Neural cell (in vitro differentiated cells): ENCODE measurements around the gene GBX2. TPM values are rescaled to one million over a fixed set of nuclear protein-coding genes. Genes with fewer than 3 reads are reported as not detected.

ENCODE experiments used
- H2AFZ ChIP-seq: fragments of 200-600, 300-800 bp; sonication (generic), shearing (Covaris generic); 2 replicates; pipeline ENCODE4 v1.6.0; 2014; ENCODE audit warnings: low read depth, mild to moderate bottlenecking, antibody characterized with exemption, low read length, moderate library complexity
- H3F3A ChIP-seq: fragments of 200-600 bp; shearing (Covaris generic); 2 replicates; pipeline ENCODE4 v1.6.1; 2016; ENCODE audit warnings: mild to moderate bottlenecking, moderate library complexity, mixed read lengths, antibody characterized with exemption, low read length; ENCODE audit not compliant: insufficient read depth, poor library complexity, severe bottlenecking
- H3K27ac ChIP-seq: fragments of 200-600, 300-800 bp; sonication (generic), shearing (Covaris generic); 2 replicates; pipeline ENCODE4 v1.5.1; 2014; ENCODE audit warnings: mild to moderate bottlenecking, low read length, moderate library complexity
- H3K27me3 ChIP-seq: fragments of 300-800, 200-600 bp; sonication (generic), shearing (Covaris generic); 2 replicates; pipeline ENCODE4 v1.6.0; 2014; ENCODE audit warnings: mild to moderate bottlenecking, low read depth, low read length, moderate library complexity; ENCODE audit not compliant: insufficient read depth
- H3K36me3 ChIP-seq: fragments of 300-800, 200-600 bp; sonication (generic), shearing (Covaris generic); 2 replicates; pipeline ENCODE4 v1.5.1; 2014; ENCODE audit warnings: mild to moderate bottlenecking, antibody characterized with exemption, low read length, moderate library complexity; ENCODE audit not compliant: insufficient read depth
- H3K4me2 ChIP-seq: fragments of 300-800, 200-600 bp; sonication (generic), shearing (Covaris generic); 2 replicates; pipeline ENCODE4 v1.6.0; 2014; ENCODE audit warnings: mild to moderate bottlenecking, low read length
- H3K4me3 ChIP-seq: fragments of 300-800, 200-600 bp; sonication (generic), shearing (Covaris generic); 2 replicates; pipeline ENCODE4 v1.5.1; 2014; ENCODE audit warnings: mild to moderate bottlenecking, low read length, moderate library complexity
- H3K79me2 ChIP-seq: fragments of 200-600 bp; shearing (Covaris generic); replicated peaks from 2 replicates; pipeline ENCODE4 v1.6.0; 2014; ENCODE audit warnings: mild to moderate bottlenecking, low read length, moderate library complexity; ENCODE audit not compliant: insufficient read depth
- H3K9ac ChIP-seq: fragments of 300-800, 200-600 bp; sonication (generic), shearing (Covaris generic); 2 replicates; pipeline ENCODE4 v1.6.1; 2016; ENCODE audit warnings: mild to moderate bottlenecking, low read length, mixed read lengths
- H3K9me2 ChIP-seq: fragments of 200-600 bp; shearing (Covaris generic); 2 replicates; pipeline ENCODE4 v1.6.1; 2016; ENCODE audit warnings: mild to moderate bottlenecking, low read length, mixed read lengths; ENCODE audit not compliant: insufficient read depth
- H3K9me3 ChIP-seq: fragments of 200-600, 300-800 bp; sonication (generic), shearing (Covaris generic); 2 replicates; pipeline ENCODE4 v1.6.1; 2016; ENCODE audit warnings: mild to moderate bottlenecking, mixed run types, low read length, moderate library complexity, mixed read lengths
- H4K20me1 ChIP-seq: fragments of 200-600 bp; shearing (Covaris generic); 2 replicates; pipeline ENCODE4 v1.6.1; 2016; ENCODE audit warnings: mild to moderate bottlenecking, mixed run types; ENCODE audit not compliant: insufficient read depth
- EP300 ChIP-seq: fragments of 450-650 bp; conservative IDR thresholded peaks from 2 replicates; pipeline ENCODE4 v1.6.1; 2014; ENCODE audit warnings: antibody characterized with exemption, mild to moderate bottlenecking, moderate library complexity; ENCODE audit not compliant: poor library complexity, severe bottlenecking
- EZH2 ChIP-seq: fragments of 200-600, 300-800 bp; shearing (Covaris generic), sonication (generic); IDR thresholded peaks from 2 replicates; pipeline ENCODE4 v1.6.1; 2014; ENCODE audit warnings: antibody characterized with exemption, low read length, borderline replicate concordance, mild to moderate bottlenecking; ENCODE audit not compliant: insufficient read depth, poor library complexity, severe bottlenecking
- MXI1 ChIP-seq: fragments of 450-650 bp; conservative IDR thresholded peaks from 2 replicates; pipeline ENCODE4 v1.6.1; 2014; ENCODE audit warnings: antibody characterized with exemption, mild to moderate bottlenecking; ENCODE audit not compliant: poor library complexity, severe bottlenecking
- POLR2AphosphoS5 ChIP-seq: IDR thresholded peaks from 2 replicates; pipeline ENCODE4 v1.6.1; 2012
- RAD21 ChIP-seq: fragments of 450-650 bp; conservative IDR thresholded peaks from 2 replicates; pipeline ENCODE4 v1.6.1; 2014; ENCODE audit warnings: antibody characterized with exemption, mild to moderate bottlenecking, moderate library complexity
- SMC3 ChIP-seq: fragments of 450-650 bp; conservative IDR thresholded peaks from 2 replicates; pipeline ENCODE4 v1.6.1; 2014; ENCODE audit warnings: antibody characterized with exemption, mild to moderate bottlenecking, moderate library complexity; ENCODE audit not compliant: poor library complexity
- TAF1 ChIP-seq: IDR thresholded peaks from 2 replicates; pipeline ENCODE4 v1.6.1; 2012; ENCODE audit warnings: low read depth
- polyA plus RNA-seq: library from polyadenylated mRNA; depleted of rRNA; stranded (reverse); fragments of >200 nt; gene quantifications from 2 replicates; pipeline ENCODE4 v1.2.3, GENCODE V29; 2014
- TF ChIP-seq, protein P1 (sequence below): fragments of 450-650 bp; IDR thresholded peaks from 2 replicates; pipeline ENCODE4 v1.5.1; 2014; ENCODE audit warnings: antibody characterized with exemption, mild to moderate bottlenecking, moderate library complexity; ENCODE audit not compliant: poor library complexity, severe bottlenecking
- TF ChIP-seq, protein P2 (sequence below): IDR thresholded peaks from 2 replicates; pipeline ENCODE4 v1.6.1; 2012; ENCODE audit warnings: borderline replicate concordance

GBX2 gene
- polyA plus RNA-seq, 1 donor from 2014 or later: 0.92 TPM

DNA sequence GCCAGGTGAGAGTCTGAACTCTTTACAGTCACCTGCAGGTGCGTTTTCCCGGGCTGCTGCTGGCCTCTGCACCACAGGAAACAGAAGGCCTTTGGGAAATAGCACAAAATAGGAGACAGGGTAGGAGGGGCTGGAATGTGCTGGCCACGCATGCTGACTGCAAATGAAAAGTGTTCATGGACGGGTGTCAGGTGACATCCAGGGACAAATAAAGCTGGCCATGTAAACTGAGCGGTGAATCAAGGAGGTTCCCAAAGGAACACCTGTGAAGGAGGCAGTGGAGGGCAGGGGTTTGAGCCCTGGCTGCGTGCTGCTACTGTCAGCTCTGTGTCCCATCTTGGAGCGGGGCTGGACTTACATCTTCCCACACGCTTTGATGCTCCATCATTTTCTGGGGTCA, 42.4 kb upstream of the GBX2 start:
- Histone ChIP-seq H3K9ac (no peak overlapping the region), H3K27ac (no peak overlapping the region), H3F3A (no peaks in the 10 kb centered on the region), H3K79me2 (no peaks in the 10 kb centered on the region), H3K36me3 (no peaks in the 10 kb centered on the region), H3K9me2 (no peaks in the 10 kb centered on the region), H3K4me3 (no peak overlapping the region), H3K9me3 (peaks cover 6% of the 10 kb centered on the region), H2AFZ (no peak overlapping the region), H3K27me3 (no peaks in the 10 kb centered on the region), H3K4me2 (no peak overlapping the region), H4K20me1 (no peaks in the 10 kb centered on the region)
- TF ChIP-seq POLR2AphosphoS5 (no peak), EP300 (no peak), EZH2 (no peak)
- TF ChIP-seq, protein P1, sequence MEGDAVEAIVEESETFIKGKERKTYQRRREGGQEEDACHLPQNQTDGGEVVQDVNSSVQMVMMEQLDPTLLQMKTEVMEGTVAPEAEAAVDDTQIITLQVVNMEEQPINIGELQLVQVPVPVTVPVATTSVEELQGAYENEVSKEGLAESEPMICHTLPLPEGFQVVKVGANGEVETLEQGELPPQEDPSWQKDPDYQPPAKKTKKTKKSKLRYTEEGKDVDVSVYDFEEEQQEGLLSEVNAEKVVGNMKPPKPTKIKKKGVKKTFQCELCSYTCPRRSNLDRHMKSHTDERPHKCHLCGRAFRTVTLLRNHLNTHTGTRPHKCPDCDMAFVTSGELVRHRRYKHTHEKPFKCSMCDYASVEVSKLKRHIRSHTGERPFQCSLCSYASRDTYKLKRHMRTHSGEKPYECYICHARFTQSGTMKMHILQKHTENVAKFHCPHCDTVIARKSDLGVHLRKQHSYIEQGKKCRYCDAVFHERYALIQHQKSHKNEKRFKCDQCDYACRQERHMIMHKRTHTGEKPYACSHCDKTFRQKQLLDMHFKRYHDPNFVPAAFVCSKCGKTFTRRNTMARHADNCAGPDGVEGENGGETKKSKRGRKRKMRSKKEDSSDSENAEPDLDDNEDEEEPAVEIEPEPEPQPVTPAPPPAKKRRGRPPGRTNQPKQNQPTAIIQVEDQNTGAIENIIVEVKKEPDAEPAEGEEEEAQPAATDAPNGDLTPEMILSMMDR: no peak

DNA sequence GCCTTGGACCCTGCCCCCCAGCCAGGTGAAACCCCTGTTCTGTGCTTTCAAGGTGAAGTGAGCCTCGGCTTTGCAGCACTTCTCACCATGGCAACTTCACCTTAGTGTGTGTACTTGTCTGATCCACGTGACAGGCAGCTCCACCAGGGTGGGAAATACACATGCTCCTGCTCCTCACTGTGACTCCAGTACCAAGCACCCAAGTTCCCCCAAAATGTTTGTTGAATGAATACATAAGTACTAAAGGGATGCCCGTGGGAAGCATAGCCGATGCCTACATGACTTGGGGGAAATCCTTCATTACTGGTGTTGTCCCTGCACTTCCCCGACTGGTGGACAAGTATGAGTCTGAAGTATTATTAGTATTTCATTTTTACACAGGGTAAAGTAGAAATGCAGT, 41.8 kb upstream of the GBX2 start:
- no peak overlapping the region for H3K27ac ChIP-seq
- H3K4me3 ChIP-seq: no peak overlapping the region
- H3K9me3 ChIP-seq: peaks cover 6% of the 10 kb centered on the region
- TF ChIP-seq SMC3 (no peak), EP300 (no peak), TAF1 (no peak), POLR2AphosphoS5 (no peak), RAD21 (no peak), EZH2 (no peak), MXI1 (no peak)
- TF ChIP-seq, protein P2, sequence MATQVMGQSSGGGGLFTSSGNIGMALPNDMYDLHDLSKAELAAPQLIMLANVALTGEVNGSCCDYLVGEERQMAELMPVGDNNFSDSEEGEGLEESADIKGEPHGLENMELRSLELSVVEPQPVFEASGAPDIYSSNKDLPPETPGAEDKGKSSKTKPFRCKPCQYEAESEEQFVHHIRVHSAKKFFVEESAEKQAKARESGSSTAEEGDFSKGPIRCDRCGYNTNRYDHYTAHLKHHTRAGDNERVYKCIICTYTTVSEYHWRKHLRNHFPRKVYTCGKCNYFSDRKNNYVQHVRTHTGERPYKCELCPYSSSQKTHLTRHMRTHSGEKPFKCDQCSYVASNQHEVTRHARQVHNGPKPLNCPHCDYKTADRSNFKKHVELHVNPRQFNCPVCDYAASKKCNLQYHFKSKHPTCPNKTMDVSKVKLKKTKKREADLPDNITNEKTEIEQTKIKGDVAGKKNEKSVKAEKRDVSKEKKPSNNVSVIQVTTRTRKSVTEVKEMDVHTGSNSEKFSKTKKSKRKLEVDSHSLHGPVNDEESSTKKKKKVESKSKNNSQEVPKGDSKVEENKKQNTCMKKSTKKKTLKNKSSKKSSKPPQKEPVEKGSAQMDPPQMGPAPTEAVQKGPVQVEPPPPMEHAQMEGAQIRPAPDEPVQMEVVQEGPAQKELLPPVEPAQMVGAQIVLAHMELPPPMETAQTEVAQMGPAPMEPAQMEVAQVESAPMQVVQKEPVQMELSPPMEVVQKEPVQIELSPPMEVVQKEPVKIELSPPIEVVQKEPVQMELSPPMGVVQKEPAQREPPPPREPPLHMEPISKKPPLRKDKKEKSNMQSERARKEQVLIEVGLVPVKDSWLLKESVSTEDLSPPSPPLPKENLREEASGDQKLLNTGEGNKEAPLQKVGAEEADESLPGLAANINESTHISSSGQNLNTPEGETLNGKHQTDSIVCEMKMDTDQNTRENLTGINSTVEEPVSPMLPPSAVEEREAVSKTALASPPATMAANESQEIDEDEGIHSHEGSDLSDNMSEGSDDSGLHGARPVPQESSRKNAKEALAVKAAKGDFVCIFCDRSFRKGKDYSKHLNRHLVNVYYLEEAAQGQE: no peak
- TF ChIP-seq, protein P1: no peak
- H3K27me3 ChIP-seq: no peaks in the 10 kb centered on the region
- H3K79me2 ChIP-seq: no peaks in the 10 kb centered on the region
- no peaks in the 10 kb centered on the region for H3F3A ChIP-seq
- H2AFZ ChIP-seq: no peak overlapping the region
- no peak overlapping the region for H3K4me2 ChIP-seq
- no peaks in the 10 kb centered on the region for H4K20me1 ChIP-seq
- no peaks in the 10 kb centered on the region for H3K36me3 ChIP-seq
- no peaks in the 10 kb centered on the region for H3K9me2 ChIP-seq
- no peak overlapping the region for H3K9ac ChIP-seq
